CD14-positive monocyte (primary cell): ENCODE measurements around the gene PPRC1. TPM values are rescaled to one million over a fixed set of nuclear protein-coding genes. Genes with fewer than 3 reads are reported as not detected.

ENCODE experiments used
- DNase-seq, 3 donors: peaks; one replicate each; pipeline ENCODE4 v3.0.0-alpha.2; 2011 to 2022
- H2AFZ ChIP-seq: 2 replicates; pipeline ENCODE4 v1.6.0; 2012; ENCODE audit warnings: mild to moderate bottlenecking, low read depth, low read length, inconsistent platforms; ENCODE audit not compliant: insufficient read depth, poor library complexity, severe bottlenecking
- H3K27ac ChIP-seq, 2 donors: 1 replicate in 1 of 2; 2 replicates in 1 of 2; pipeline ENCODE4 v1.5.1; 2012 to 2013; ENCODE audit warnings: low read length in 2 of 2, control low read depth in 1 of 2, inconsistent platforms in 1 of 2, low read depth in 1 of 2, mild to moderate bottlenecking in 1 of 2
- H3K27me3 ChIP-seq, 2 donors: one replicate each; pipeline versions ENCODE4 v1.6.0 to v1.6.1; 2011 to 2013; ENCODE audit warnings: low read length in 2 of 2; ENCODE audit not compliant: control insufficient read depth in 2 of 2, insufficient read depth in 2 of 2
- H3K36me3 ChIP-seq, 2 donors: replicated peaks in 1 of 2; 1 replicate in 1 of 2; 2 replicates in 1 of 2; pipeline versions ENCODE4 v1.5.1 to v1.6.1; 2012 to 2013; ENCODE audit warnings: low read length in 2 of 2, control low read depth in 1 of 2, inconsistent platforms in 1 of 2, mild to moderate bottlenecking in 1 of 2; ENCODE audit not compliant: insufficient read depth in 2 of 2, control insufficient read depth in 1 of 2
- H3K4me1 ChIP-seq, 2 donors: 1 replicate in 1 of 2; 2 replicates in 1 of 2; pipeline versions ENCODE4 v1.5.1 to v1.6.1; 2012 to 2013; ENCODE audit warnings: low read length in 2 of 2, control low read depth in 1 of 2, inconsistent platforms in 1 of 2, mild to moderate bottlenecking in 1 of 2, moderate library complexity in 1 of 2; ENCODE audit not compliant: insufficient read depth in 2 of 2, control insufficient read depth in 1 of 2
- H3K4me2 ChIP-seq: replicated peaks from 2 replicates; pipeline ENCODE3; 2012; ENCODE audit warnings: low read length, moderate library complexity, mild to moderate bottlenecking; ENCODE audit not compliant: poor library complexity, severe bottlenecking; ENCODE audit errors: extremely low read depth
- H3K4me3 ChIP-seq, 3 experiments: fragments of 200-600 bp in 1 of 3; sonication (generic) in 1 of 3; replicated peaks in 1 of 3; 1 replicate in 2 of 3; 2 replicates in 1 of 3; pipeline ENCODE4 v1.5.1; 2011 to 2013; ENCODE audit warnings: low read length in 3 of 3, mild to moderate bottlenecking in 3 of 3, control low read depth in 2 of 3, low read depth in 2 of 3, inconsistent platforms in 1 of 3, moderate library complexity in 1 of 3
- H3K79me2 ChIP-seq: 2 replicates; pipeline ENCODE4 v1.6.0; 2012; ENCODE audit warnings: mild to moderate bottlenecking, control low read depth, inconsistent platforms, low read length, moderate library complexity; ENCODE audit not compliant: insufficient read depth
- H3K9ac ChIP-seq: 2 replicates; pipeline ENCODE4 v1.6.0; 2017; ENCODE audit warnings: low read length, mild to moderate bottlenecking; ENCODE audit not compliant: insufficient read depth, poor library complexity, severe bottlenecking
- H3K9me3 ChIP-seq, 2 donors: replicated peaks in 1 of 2; 1 replicate in 1 of 2; 2 replicates in 1 of 2; pipeline versions ENCODE4 v1.5.1 to v1.6.1; 2012 to 2013; ENCODE audit warnings: low read length in 2 of 2, control low read depth in 1 of 2; ENCODE audit not compliant: control insufficient read depth in 1 of 2, insufficient read depth in 1 of 2
- H4K20me1 ChIP-seq: 2 replicates; pipeline ENCODE4 v1.6.0; 2012; ENCODE audit warnings: mild to moderate bottlenecking, low read length, control low read depth, moderate library complexity; ENCODE audit not compliant: insufficient read depth
- H3K27ac Mint-ChIP-seq, 7 donors: one replicate each; pipeline ENCODE4 v1.8.0; 2020; ENCODE audit warnings: mild to moderate bottlenecking in 7 of 7, mixed read lengths in 7 of 7, moderate library complexity in 6 of 7, inconsistent platforms in 2 of 7
- H3K27me3 Mint-ChIP-seq, 3 donors: one replicate each; pipeline ENCODE4 v1.8.0; 2021 to 2022; ENCODE audit warnings: low read depth in 3 of 3, mild to moderate bottlenecking in 3 of 3, mixed read lengths in 3 of 3, moderate library complexity in 3 of 3, inconsistent platforms in 1 of 3
- H3K36me3 Mint-ChIP-seq, 2 donors: one replicate each; pipeline ENCODE4 v1.8.0; 2020; ENCODE audit warnings: mixed read lengths in 2 of 2, inconsistent platforms in 1 of 2, mild to moderate bottlenecking in 1 of 2
- H3K4me1 Mint-ChIP-seq: one replicate; pipeline ENCODE4 v1.8.0; 2020; ENCODE audit warnings: mild to moderate bottlenecking, mixed read lengths
- H3K4me3 Mint-ChIP-seq, 2 donors: one replicate each; pipeline ENCODE4 v1.8.0; 2020; ENCODE audit warnings: mild to moderate bottlenecking in 2 of 2, mixed read lengths in 2 of 2, moderate library complexity in 1 of 2
- H3K9me3 Mint-ChIP-seq, 7 donors: one replicate each; pipeline ENCODE4 v1.8.0; 2020 to 2022; ENCODE audit warnings: mixed read lengths in 7 of 7, mild to moderate bottlenecking in 6 of 7, moderate library complexity in 6 of 7, inconsistent platforms in 2 of 7
- CTCF ChIP-seq: fragments of 200-600 bp; IDR thresholded peaks from one replicate; pipeline ENCODE4 v1.8.0; 2022; ENCODE audit warnings: antibody characterized with exemption, mild to moderate bottlenecking
- WGBS: methylation state at CpG from one replicate; pipeline ENCODE4 v1.1.5; 2013; ENCODE audit warnings: missing lambda C conversion rate; ENCODE audit not compliant: insufficient coverage; 5-methylcytosine and 5-hydroxymethylcytosine counted together
- intact Hi-C, 2 donors: fragments of 100-400 bp; cut with micrococcal nuclease; formaldehyde crosslinking; loops; one replicate each; pipeline versions ENCODE4 v1.15.0 to v1.15.1; 2023
- polyA plus RNA-seq, 3 donors: library from polyadenylated mRNA; depleted of rRNA in 1 of 3; unstranded in 2 of 3; stranded (reverse) in 1 of 3; fragments of 300-500 nt in 2 of 3; fragments of >200 nt in 1 of 3; fragmentation: Illumina TruSeq in 2 of 3; gene quantifications; 1 replicate in 2 of 3; 2 replicates in 1 of 3; pipeline ENCODE4 v1.2.3, GENCODE V29; 2012 to 2021

PPRC1 gene
- polyA plus RNA-seq, 3 donors = 1.1 to 15.6 (median 2.5) TPM

DNA sequence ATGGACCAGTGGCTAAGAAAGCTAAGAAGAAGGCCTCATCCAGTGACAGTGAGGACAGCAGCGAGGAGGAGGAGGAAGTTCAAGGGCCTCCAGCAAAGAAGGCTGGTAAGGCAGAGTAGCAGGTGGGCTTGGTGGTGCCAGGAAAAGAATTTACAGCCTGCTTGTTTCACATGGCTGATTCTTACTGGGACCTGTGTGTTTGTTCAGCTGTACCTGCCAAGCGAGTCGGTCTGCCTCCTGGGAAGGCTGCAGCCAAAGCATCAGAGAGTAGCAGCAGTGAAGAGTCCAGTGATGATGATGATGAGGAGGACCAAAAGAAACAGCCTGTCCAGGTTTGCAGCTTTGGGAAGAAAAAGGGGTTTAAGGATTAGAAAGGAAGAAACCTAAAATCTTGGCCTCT lies 24.4 kb downstream of the PPRC1 start:
- Histone ChIP-seq H3K4me2 (no peak overlapping the region), H3K9me3 (no peaks in the 10 kb centered on the region), H3K27ac (no peak overlapping the region), H3K9ac (no peak overlapping the region), H3K79me2 (peaks cover 50% of the 10 kb centered on the region), H3K4me1 (peaks cover 10 to 14% of the 10 kb centered on the region in 2 donors), H3K27me3 (no peaks in the 10 kb centered on the region), H3K4me3 (no peak overlapping the region), H3K36me3 (peaks cover 64 to 79% of the 10 kb centered on the region in 2 donors), H2AFZ (no peak overlapping the region), H4K20me1 (peaks cover 23% of the 10 kb centered on the region)
- Mint-ChIP-seq H3K4me1 (peaks cover 13% of the 10 kb centered on the region), H3K27ac (peak overlapping the region in 3 of 7 donors; percentile 13 to 39 (median 14)), H3K9me3 (no peaks in the 10 kb centered on the region), H3K27me3 (peaks cover 0 to 4% (median 2%) of the 10 kb centered on the region in 3 donors), H3K36me3 (peaks cover 65 to 81% of the 10 kb centered on the region in 2 donors), H3K4me3 (peak overlapping the region in 1 of 2 donors; percentile 18)
- no peak for DNase-seq
- TF ChIP-seq CTCF = no peak
- intact Hi-C loops = no loop called here
- 100% methylated on average over 3 of the region's 3 CpGs for WGBS

DNA sequence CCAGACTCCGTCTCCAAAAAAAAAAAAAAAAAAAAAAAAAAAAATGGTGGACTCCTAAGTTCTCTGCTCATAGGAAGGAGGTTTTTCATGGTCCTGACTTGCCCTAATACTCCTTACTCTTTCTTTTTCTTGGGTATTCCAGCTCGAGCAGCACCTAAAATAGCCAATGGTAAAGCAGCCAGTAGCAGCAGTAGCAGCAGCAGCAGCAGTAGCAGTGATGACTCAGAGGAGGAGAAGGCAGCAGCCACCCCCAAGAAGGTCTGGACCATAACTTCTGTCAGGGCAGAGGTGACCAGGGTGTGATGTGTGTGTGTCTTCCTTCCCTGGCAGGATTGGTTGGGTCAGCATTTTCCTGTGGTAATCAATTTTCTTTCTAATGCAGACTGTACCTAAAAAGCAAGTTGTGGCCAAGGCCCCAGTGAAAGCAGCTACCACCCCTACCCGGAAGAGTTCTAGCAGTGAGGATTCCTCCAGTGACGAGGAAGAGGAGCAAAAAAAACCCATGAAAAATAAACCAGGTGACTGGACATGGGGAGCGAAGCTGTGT lies 26.3 kb downstream of the PPRC1 start:
- peaks cover 81 to 97% of the 10 kb centered on the region in 2 donors for H3K36me3 ChIP-seq
- H3K4me3 ChIP-seq = no peak overlapping the region
- H3K79me2 ChIP-seq = peaks cover 32% of the 10 kb centered on the region
- H3K9ac ChIP-seq = no peak overlapping the region
- H3K9me3 ChIP-seq = no peaks in the 10 kb centered on the region
- no peak for TF ChIP-seq CTCF
- WGBS = 100% methylated on average over 1 of the region's 5 CpGs
- peaks cover 79 to 96% of the 10 kb centered on the region in 2 donors for H3K36me3 Mint-ChIP-seq
- peaks cover 0 to 6% (median 2%) of the 10 kb centered on the region in 3 donors for H3K27me3 Mint-ChIP-seq
- H4K20me1 ChIP-seq = peaks cover 12% of the 10 kb centered on the region
- no peak overlapping the region for H3K27ac ChIP-seq
- no peaks in the 10 kb centered on the region for H3K27me3 ChIP-seq
- intact Hi-C loops = no loop called here
- H3K4me1 Mint-ChIP-seq = no peaks in the 10 kb centered on the region
- no peaks in the 10 kb centered on the region for H3K9me3 Mint-ChIP-seq
- no peaks in the 10 kb centered on the region for H3K4me1 ChIP-seq
- no peak overlapping the region for H2AFZ ChIP-seq
- peak overlapping the region in 2 of 7 donors; percentile 15 to 36 for H3K27ac Mint-ChIP-seq
- H3K4me2 ChIP-seq = no peak overlapping the region
- no peak for DNase-seq
- no peak overlapping the region for H3K4me3 Mint-ChIP-seq
